ENCODE data around the gene ZNF557.
"Not testable (repeated sequence)": the region's sequence is repeated elsewhere in the genome, so short reads cannot be mapped to it uniquely, and the experiment has no call there.

DNA sequence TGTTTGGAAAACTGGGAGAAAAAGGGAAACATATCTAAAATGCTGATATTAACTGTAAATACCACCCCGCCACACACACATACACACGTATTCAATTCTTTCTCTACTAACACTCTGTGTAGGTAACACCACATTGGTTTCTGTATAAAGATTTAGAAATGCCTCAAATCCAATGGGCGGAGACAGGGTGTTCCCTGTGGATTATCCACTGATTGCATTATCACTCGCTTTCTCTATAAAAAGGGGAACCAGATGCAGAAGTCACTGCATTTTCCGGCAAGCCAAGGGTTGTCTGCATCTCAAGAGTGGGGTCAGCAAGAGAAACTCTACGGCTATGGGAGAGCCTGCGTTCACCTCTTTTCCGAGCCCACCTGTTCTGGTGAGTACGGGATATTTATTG is 39.2 kb upstream of the ZNF557 start, which contains the start of gene MBD3L5:
- TF ChIP-seq, protein P1, sequence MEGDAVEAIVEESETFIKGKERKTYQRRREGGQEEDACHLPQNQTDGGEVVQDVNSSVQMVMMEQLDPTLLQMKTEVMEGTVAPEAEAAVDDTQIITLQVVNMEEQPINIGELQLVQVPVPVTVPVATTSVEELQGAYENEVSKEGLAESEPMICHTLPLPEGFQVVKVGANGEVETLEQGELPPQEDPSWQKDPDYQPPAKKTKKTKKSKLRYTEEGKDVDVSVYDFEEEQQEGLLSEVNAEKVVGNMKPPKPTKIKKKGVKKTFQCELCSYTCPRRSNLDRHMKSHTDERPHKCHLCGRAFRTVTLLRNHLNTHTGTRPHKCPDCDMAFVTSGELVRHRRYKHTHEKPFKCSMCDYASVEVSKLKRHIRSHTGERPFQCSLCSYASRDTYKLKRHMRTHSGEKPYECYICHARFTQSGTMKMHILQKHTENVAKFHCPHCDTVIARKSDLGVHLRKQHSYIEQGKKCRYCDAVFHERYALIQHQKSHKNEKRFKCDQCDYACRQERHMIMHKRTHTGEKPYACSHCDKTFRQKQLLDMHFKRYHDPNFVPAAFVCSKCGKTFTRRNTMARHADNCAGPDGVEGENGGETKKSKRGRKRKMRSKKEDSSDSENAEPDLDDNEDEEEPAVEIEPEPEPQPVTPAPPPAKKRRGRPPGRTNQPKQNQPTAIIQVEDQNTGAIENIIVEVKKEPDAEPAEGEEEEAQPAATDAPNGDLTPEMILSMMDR (optimal IDR thresholded peaks at IDR 0.05 in 1 of 3, IDR thresholded peaks at IDR 0.05 in 1 of 3, conservative IDR thresholded peaks at IDR 0.05 in 1 of 3; ENCODE audit: extremely low read depth in 1 of 3, insufficient read depth in 2 of 3, low read length in 3 of 3): not testable (repeated sequence)
- not testable (repeated sequence) for TF ChIP-seq EZH2 (IDR thresholded peaks at IDR 0.05; ENCODE audit: low read length)

All from keratinocyte (primary cell).